ENCODE data around the gene MPZL2.
"Not testable (repeated sequence)": the region's sequence is repeated elsewhere in the genome, so short reads cannot be mapped to it uniquely, and the experiment has no call there.

Gene MPZL2

DNA sequence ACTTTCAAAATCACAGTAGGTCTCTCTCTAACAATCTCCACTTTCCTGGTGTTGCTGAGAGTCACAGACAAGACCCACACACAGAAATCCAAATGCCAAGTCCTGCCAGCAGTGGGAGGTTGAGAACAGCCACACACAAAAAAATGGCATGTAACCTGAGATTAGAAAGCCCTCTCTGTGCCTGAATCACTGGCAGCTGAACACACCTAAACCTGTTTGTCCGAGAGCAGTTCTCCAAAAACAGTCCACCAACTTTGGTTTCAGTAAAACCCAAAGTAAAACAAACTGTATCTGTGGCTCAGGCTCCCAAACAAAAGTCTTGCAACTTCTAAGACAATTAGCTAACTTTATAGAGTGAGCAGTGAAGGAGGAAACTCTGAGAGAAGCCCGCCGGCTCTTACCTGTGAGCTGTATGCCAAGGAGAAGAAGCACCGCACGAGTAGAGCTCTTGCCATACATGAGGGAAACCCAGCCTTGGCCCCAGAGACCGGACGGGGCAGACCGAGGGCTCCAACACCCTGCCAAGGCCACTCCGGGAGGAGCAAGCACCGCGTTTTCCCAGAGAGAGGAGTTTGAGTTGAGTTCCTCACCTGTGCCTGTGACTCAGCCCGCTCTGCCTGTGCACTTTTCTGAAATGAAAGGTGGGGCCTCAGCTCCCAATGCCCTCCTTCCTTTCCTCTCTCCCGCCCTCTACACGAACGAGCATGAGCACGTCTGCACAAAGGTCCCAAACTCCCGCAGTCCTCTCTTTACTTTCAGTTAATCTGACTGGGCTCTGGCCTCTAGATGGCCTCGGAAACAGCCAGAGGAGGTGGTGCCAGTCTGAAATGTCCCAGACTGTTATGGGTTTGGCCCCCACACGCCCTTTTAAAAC, at the start of gene MPZL2:
TSS of gene MPZL2 (minus strand) at position 603 of the 874 bp plus-strand sequence. CDS start at position 459, 144 bp downstream.
- DNase-seq: no peak
- H3K4me1 Mint-ChIP-seq: peaks cover 20 to 41% of the 10 kb centered on the region in 2 donors
- no peaks in the 10 kb centered on the region for H3K9me3 Mint-ChIP-seq
- H3K4me3 Mint-ChIP-seq: peak within 1 kb of the TSS; percentile 79 to 86
- peaks cover 14 to 23% of the 10 kb centered on the region in 2 donors for H3K36me3 Mint-ChIP-seq
- peaks cover 39% of the 10 kb centered on the region in 2 donors for H3K27me3 Mint-ChIP-seq
- H3K27ac Mint-ChIP-seq: peak within 1 kb of the TSS; percentile 9
- peak; percentile 62 to 67 for ATAC-seq (replicated peaks)

DNA sequence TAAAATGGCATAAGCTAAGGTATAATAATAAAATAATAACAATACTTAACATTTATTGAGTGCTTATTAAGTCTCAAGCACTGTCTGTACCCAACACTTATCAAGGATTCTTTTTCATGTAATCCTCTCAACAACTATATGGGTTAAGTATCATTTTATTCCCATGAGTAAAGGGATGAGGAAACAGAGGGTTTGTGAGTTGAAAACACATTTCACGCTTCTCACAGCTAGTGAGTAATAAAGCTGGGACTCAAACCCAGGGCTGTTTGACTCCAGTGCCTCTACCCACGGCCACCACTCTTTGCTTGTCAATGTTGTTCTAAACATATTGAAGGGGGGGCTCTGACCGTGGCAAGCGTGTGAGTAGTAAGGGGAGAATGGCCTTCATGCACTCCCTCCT, 49.1 kb upstream of the MPZL2 start:
- no peak overlapping the region for H3K27ac Mint-ChIP-seq
- H3K4me3 Mint-ChIP-seq: no peak overlapping the region
- peaks cover 24 to 34% of the 10 kb centered on the region in 2 donors for H3K4me1 Mint-ChIP-seq
- H3K9me3 Mint-ChIP-seq: peaks cover 0 to 3% of the 10 kb centered on the region in 2 donors
- no peaks in the 10 kb centered on the region for H3K36me3 Mint-ChIP-seq
- DNase-seq: no peak
- no peaks in the 10 kb centered on the region for H3K27me3 Mint-ChIP-seq
- ATAC-seq (replicated peaks): no peak

GRCh38 chr11:118312328-118312727, 48.2 kb upstream of the MPZL2 start:
- Mint-ChIP-seq H3K4me3 (no peak overlapping the region), H3K36me3 (no peaks in the 10 kb centered on the region), H3K4me1 (peaks cover 23 to 33% of the 10 kb centered on the region in 2 donors), H3K27me3 (no peaks in the 10 kb centered on the region), H3K27ac (no peak overlapping the region), H3K9me3 (peaks cover 0 to 3% of the 10 kb centered on the region in 2 donors)
- no peak for DNase-seq
- ATAC-seq (replicated peaks): no peak

GRCh38 chr11:118311518-118311917, 47.4 kb upstream of the MPZL2 start:
- no peaks in the 10 kb centered on the region for H3K36me3 Mint-ChIP-seq
- H3K27ac Mint-ChIP-seq: no peak overlapping the region
- DNase-seq (no peak), ATAC-seq (replicated peaks) (no peak)
- H3K4me1 Mint-ChIP-seq: peaks cover 18 to 24% of the 10 kb centered on the region in 2 donors
- H3K9me3 Mint-ChIP-seq: peaks cover 0 to 3% of the 10 kb centered on the region in 2 donors
- no peak overlapping the region for H3K4me3 Mint-ChIP-seq
- no peaks in the 10 kb centered on the region for H3K27me3 Mint-ChIP-seq

GRCh38 chr11:118310781-118311485, 46.8 kb upstream of the MPZL2 start:
- ATAC-seq (replicated peaks) (no peak), DNase-seq (no peak)
- no peak overlapping the region for H3K4me3 Mint-ChIP-seq
- H3K27ac Mint-ChIP-seq: no peak overlapping the region
- peaks cover 13 to 19% of the 10 kb centered on the region in 2 donors for H3K4me1 Mint-ChIP-seq
- no peaks in the 10 kb centered on the region for H3K36me3 Mint-ChIP-seq
- peaks cover 0 to 1% of the 10 kb centered on the region in 2 donors for H3K27me3 Mint-ChIP-seq
- peaks cover 0 to 3% of the 10 kb centered on the region in 2 donors for H3K9me3 Mint-ChIP-seq

- peaks cover 7 to 12% of the 10 kb centered on the region in 2 donors for H3K4me1 Mint-ChIP-seq
- H3K27ac Mint-ChIP-seq: no peak overlapping the region
- ATAC-seq (replicated peaks): no peak
- H3K27me3 Mint-ChIP-seq: peaks cover 0 to 3% of the 10 kb centered on the region in 2 donors
- DNase-seq: no peak
- no peaks in the 10 kb centered on the region for H3K36me3 Mint-ChIP-seq
- H3K4me3 Mint-ChIP-seq: no peak overlapping the region
- H3K9me3 Mint-ChIP-seq: peaks cover 0 to 3% of the 10 kb centered on the region in 2 donors
These were observed 46.2 kb upstream of the MPZL2 start for GRCh38 chr11:118310271-118310670.

DNA sequence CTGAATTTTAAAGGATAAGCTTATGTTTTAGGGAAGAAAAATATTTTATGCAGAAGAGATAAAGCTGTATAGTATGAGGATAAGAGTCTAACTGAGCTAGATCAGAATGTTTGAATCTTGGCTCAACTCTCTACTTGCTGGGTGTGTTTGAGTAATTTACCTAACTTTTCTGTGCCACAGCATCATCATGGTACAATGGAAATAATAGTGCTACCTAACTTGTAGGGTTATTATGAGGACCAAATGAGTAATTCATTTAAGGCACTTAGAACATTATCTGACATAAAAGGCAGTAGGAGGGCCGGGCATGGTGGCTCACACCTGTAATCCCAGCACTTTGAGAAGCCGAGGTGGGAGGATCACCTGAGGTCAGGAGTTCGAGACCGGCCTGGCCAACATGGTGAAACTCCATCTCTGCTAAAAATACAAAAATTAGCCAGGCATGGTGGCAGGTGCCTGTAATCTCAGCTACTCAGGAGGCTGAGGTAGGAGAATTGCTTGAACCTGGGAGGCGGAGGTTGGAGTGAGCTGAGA, 45.0 kb upstream of the MPZL2 start:
- DNase-seq; H3K4me3 Mint-ChIP-seq; H3K9me3 Mint-ChIP-seq; H3K4me1 Mint-ChIP-seq; H3K27ac Mint-ChIP-seq; H3K27me3 Mint-ChIP-seq; H3K36me3 Mint-ChIP-seq; ATAC-seq (replicated peaks): not testable (repeated sequence)

- Mint-ChIP-seq H3K4me3 (no peak overlapping the region), H3K27ac (no peak overlapping the region)
- no peak for DNase-seq
These were observed 42.5 kb upstream of the MPZL2 start for GRCh38 chr11:118306556-118306955.

GRCh38 chr11:118305726-118306125, 41.6 kb upstream of the MPZL2 start:
- peaks cover 0 to 2% of the 10 kb centered on the region in 2 donors for H3K4me1 Mint-ChIP-seq
- no peak for ATAC-seq (replicated peaks)
- peak overlapping the region; percentile 26 for H3K27ac Mint-ChIP-seq
- peaks cover 5 to 9% of the 10 kb centered on the region in 2 donors for H3K27me3 Mint-ChIP-seq
- DNase-seq: no peak
- H3K4me3 Mint-ChIP-seq: no peak overlapping the region
- peaks cover 0 to 3% of the 10 kb centered on the region in 2 donors for H3K9me3 Mint-ChIP-seq
- no peaks in the 10 kb centered on the region for H3K36me3 Mint-ChIP-seq

More at GRCh38 chr11:118306556-118306955, 42.5 kb upstream of the MPZL2 start:
- Mint-ChIP-seq H3K9me3 (peaks cover 0 to 3% of the 10 kb centered on the region in 2 donors), H3K36me3 (no peaks in the 10 kb centered on the region), H3K27me3 (peaks cover 5 to 9% of the 10 kb centered on the region in 2 donors), H3K4me1 (peaks cover 0 to 2% of the 10 kb centered on the region in 2 donors)
- no peak for ATAC-seq (replicated peaks)

DNA sequence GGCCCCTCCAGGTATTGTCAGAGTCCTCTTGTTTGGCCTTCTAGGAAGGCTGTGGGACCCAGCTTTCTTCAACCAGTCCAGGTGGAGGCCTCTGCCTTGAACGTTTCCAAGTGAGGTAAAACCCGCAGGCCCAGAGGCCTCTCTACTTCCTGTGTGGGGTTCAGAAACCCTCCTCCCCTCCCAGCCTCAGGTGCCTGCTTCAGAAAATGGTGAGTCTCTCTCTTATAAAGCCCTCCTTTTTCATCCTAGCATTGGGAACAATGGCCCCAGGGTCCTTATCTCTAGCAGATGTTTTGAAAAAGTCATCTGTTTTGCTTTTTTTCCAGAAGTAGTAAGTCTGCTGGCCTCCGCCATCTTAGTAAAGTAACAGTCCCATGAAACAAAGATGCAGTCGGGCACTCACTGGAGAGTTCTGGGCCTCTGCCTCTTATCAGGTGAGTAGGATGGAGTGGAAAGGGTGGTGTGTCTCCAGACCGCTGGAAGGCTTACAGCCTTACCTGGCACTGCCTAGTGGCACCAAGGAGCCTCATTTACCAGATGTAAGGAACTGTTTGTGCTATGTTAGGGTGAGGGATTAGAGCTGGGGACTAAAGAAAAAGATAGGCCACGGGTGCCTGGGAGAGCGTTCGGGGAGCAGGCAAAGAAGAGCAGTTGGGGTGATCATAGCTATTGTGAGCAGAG, 40.6 kb upstream of the MPZL2 start, which contains the start of gene CD3E:
TSS of gene CD3E (plus strand) at position 163 of the 681 bp plus-strand sequence. CDS start at position 386, 223 bp downstream.
- H3K9me3 Mint-ChIP-seq: no peaks in the 10 kb centered on the region
- H3K4me3 Mint-ChIP-seq: no peak within 1 kb of the TSS
- H3K27ac Mint-ChIP-seq: no peak within 1 kb of the TSS
- DNase-seq: no peak
- peaks cover 0 to 2% of the 10 kb centered on the region in 2 donors for H3K4me1 Mint-ChIP-seq
- ATAC-seq (replicated peaks): no peak
- H3K27me3 Mint-ChIP-seq: peaks cover 5 to 9% of the 10 kb centered on the region in 2 donors
- H3K36me3 Mint-ChIP-seq: no peaks in the 10 kb centered on the region

DNA sequence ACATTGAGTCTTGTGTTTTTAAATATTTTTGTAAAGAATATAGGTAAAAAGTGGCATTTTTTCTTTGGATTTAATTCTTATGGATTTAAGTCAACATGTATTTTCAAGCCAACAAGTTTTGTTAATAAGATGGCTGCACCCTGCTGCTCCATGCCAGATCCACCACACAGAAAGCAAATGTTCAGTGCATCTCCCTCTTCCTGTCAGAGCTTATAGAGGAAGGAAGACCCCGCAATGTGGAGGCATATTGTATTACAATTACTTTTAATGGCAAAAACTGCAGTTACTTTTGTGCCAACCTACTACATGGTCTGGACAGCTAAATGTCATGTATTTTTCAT, 40.1 kb upstream of the MPZL2 start:
- peaks cover 0 to 2% of the 10 kb centered on the region in 2 donors for H3K4me1 Mint-ChIP-seq
- no peaks in the 10 kb centered on the region for H3K36me3 Mint-ChIP-seq
- ATAC-seq (replicated peaks) (no peak), DNase-seq (no peak)
- H3K27ac Mint-ChIP-seq: no peak overlapping the region
- no peak overlapping the region for H3K4me3 Mint-ChIP-seq
- H3K27me3 Mint-ChIP-seq: peaks cover 5 to 9% of the 10 kb centered on the region in 2 donors
- no peaks in the 10 kb centered on the region for H3K9me3 Mint-ChIP-seq

GRCh38 chr11:118301600-118302195, 37.6 kb upstream of the MPZL2 start:
- no peak for DNase-seq
- H3K4me1 Mint-ChIP-seq: peaks cover 0 to 2% of the 10 kb centered on the region in 2 donors
- H3K4me3 Mint-ChIP-seq: no peak overlapping the region
- H3K36me3 Mint-ChIP-seq: no peaks in the 10 kb centered on the region
- no peak overlapping the region for H3K27ac Mint-ChIP-seq
- H3K9me3 Mint-ChIP-seq: no peaks in the 10 kb centered on the region
- ATAC-seq (replicated peaks): no peak
- peaks cover 5 to 9% of the 10 kb centered on the region in 2 donors for H3K27me3 Mint-ChIP-seq

- peaks cover 14 to 20% of the 10 kb centered on the region in 2 donors for H3K27me3 Mint-ChIP-seq
- H3K4me1 Mint-ChIP-seq: peaks cover 4 to 10% of the 10 kb centered on the region in 2 donors
- no peaks in the 10 kb centered on the region for H3K36me3 Mint-ChIP-seq
- ATAC-seq (replicated peaks): peak; percentile 52 to 63
- no peak overlapping the region for H3K4me3 Mint-ChIP-seq
- DNase-seq: no peak
- no peak overlapping the region for H3K27ac Mint-ChIP-seq
- no peaks in the 10 kb centered on the region for H3K9me3 Mint-ChIP-seq
These were observed 31.8 kb upstream of the MPZL2 start for GRCh38 chr11:118295815-118296454.
